A673 (cell line): ENCODE data around the gene PIP4K2C. TPM values are rescaled to one million over a fixed set of nuclear protein-coding genes. Genes with fewer than 3 reads are reported as not detected.

Experiments used
- BruUV-seq: library from RNA; stranded (reverse); fragments of 400-500 nt; replicated peaks from 2 replicates; lab custom pipeline; 2021; lab: Mats Ljungman, UMichigan
- CTCF ChIA-PET: fragments of 300-600 bp; sonication (Branson Sonifier 250); formaldehyde crosslinking; loops from one replicate; lab custom pipeline; 2022; ENCODE audit warnings: antibody characterized with exemption; lab: Charles Lee
- POLR2A ChIA-PET: fragments of 300-600 bp; sonication (Branson Sonifier 250); formaldehyde crosslinking; loops from one replicate; lab custom pipeline; 2022; ENCODE audit warnings: antibody characterized with exemption; ENCODE audit not compliant: low non-redundant PET; lab: Charles Lee
- DNase-seq: peaks from one replicate; pipeline ENCODE4 v3.0.0-alpha.2; 2015; ENCODE audit warnings: low spot score
- H3K27ac ChIP-seq: fragments of 200-600 bp; sonication (generic); 2 replicates; pipeline ENCODE4 v1.5.1; 2016; ENCODE audit warnings: mixed run types, low read depth, mild to moderate bottlenecking, mixed read lengths, antibody characterized with exemption, low read length; ENCODE audit not compliant: poor library complexity, severe bottlenecking
- H3K27me3 ChIP-seq: fragments of 200-600 bp; sonication (generic); replicated peaks from 2 replicates; pipeline ENCODE4 v1.6.1; 2017; ENCODE audit warnings: mixed run types, low read depth, mild to moderate bottlenecking, mixed read lengths, antibody characterized with exemption, low read length; ENCODE audit not compliant: insufficient read depth, poor library complexity
- H3K36me3 ChIP-seq: fragments of 200-600 bp; sonication (generic); 2 replicates; pipeline ENCODE4 v1.6.1; 2016; ENCODE audit warnings: mixed run types, mild to moderate bottlenecking, mixed read lengths, antibody characterized with exemption, low read length; ENCODE audit not compliant: insufficient read depth, poor library complexity, severe bottlenecking
- H3K4me1 ChIP-seq: fragments of 200-600 bp; sonication (generic); 2 replicates; pipeline ENCODE4 v1.6.1; 2017; ENCODE audit warnings: mixed run types, mild to moderate bottlenecking, mixed read lengths, antibody characterized with exemption, low read length; ENCODE audit not compliant: insufficient read depth, poor library complexity, severe bottlenecking
- H3K4me3 ChIP-seq: fragments of 200-600 bp; sonication (generic); 2 replicates; pipeline ENCODE4 v1.5.1; 2016; ENCODE audit warnings: low read depth, mixed run types, mild to moderate bottlenecking, mixed read lengths, low read length; ENCODE audit not compliant: poor library complexity, severe bottlenecking
- H3K9me3 ChIP-seq: fragments of 200-600 bp; sonication (generic); 2 replicates; pipeline ENCODE4 v1.6.1; 2016; ENCODE audit warnings: mixed run types, low read depth, mild to moderate bottlenecking, mixed read lengths, antibody characterized with exemption, low read length; ENCODE audit not compliant: poor library complexity, severe bottlenecking
- CTCF ChIP-seq: fragments of 300-800, 200-600 bp; sonication (generic); conservative IDR thresholded peaks from 2 replicates; pipeline ENCODE4 v1.5.1; 2017; ENCODE audit warnings: low read depth, mild to moderate bottlenecking, antibody characterized with exemption, low read length, moderate library complexity, mixed read lengths
- EZH2 ChIP-seq: fragments of 200-600 bp; sonication (generic); IDR thresholded peaks from 2 replicates; pipeline ENCODE4 v1.6.1; 2017; ENCODE audit warnings: borderline replicate concordance, low read depth, mild to moderate bottlenecking, mixed read lengths, antibody characterized with exemption, low read length; ENCODE audit not compliant: poor library complexity, severe bottlenecking
- intact Hi-C: fragments of 100-400 bp; cut with micrococcal nuclease; formaldehyde crosslinking; loops from one replicate; pipeline ENCODE4 v1.10.0; 2022; ENCODE audit not compliant: unreplicated experiment
- total RNA-seq: library from RNA; stranded (reverse); gene quantifications from 2 replicates; pipeline ENCODE4 v1.2.3, GENCODE V29; 2021

The PIP4K2C gene
- total RNA-seq, 1 experiment from 2014 or later: 34.9 TPM

DNA sequence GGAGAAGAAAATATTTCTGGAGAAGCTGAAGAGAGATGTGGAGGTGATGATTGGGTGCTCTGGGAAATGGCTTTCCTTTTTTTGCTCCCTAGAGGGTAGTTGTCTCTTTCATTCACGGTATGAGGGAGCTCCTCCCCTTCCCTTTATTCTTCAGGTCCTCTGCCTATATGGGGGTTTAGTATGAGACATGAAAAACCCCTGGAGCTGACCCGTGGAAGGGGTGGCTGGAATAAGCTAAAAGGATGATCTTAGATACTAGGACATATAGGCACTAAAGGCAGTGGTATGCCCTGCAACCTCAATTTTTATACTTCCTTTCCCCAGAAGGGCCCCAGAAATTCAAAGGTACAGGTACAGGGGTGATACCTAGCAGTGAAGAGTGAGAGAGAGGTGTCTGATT, 9.4 kb downstream of the PIP4K2C start:
- DNase-seq: no peak
- Histone ChIP-seq H3K27me3 (no peaks in the 10 kb centered on the region), H3K36me3 (peaks cover 3% of the 10 kb centered on the region), H3K4me1 (peaks cover 11% of the 10 kb centered on the region), H3K4me3 (no peak overlapping the region), H3K9me3 (no peaks in the 10 kb centered on the region), H3K27ac (no peak overlapping the region)
- intact Hi-C loops: no loop called here
- TF ChIP-seq CTCF (no peak), EZH2 (no peak)
- ChIA-PET POLR2A (no interaction called here), CTCF (interaction anchor here (0.5 kb wide), 1 partner anchor 17 kb away, joined by 3 read pairs; no protein-coding TSS in a partner anchor)
- BruUV-seq: no TSS peak

GRCh38 chr12:57602544-57602943, 11.6 kb downstream of the PIP4K2C start:
- Histone ChIP-seq H3K27me3 (no peaks in the 10 kb centered on the region), H3K4me1 (peaks cover 11% of the 10 kb centered on the region), H3K4me3 (no peak overlapping the region), H3K27ac (no peak overlapping the region), H3K9me3 (no peaks in the 10 kb centered on the region), H3K36me3 (peaks cover 3% of the 10 kb centered on the region)
- ChIA-PET CTCF (interaction anchor here (0.7 kb wide), 1 partner anchor 47 kb away, joined by 5 read pairs; no protein-coding TSS in a partner anchor), POLR2A (no interaction called here)
- TF ChIP-seq EZH2 (no peak), CTCF (no peak)
- DNase-seq: no peak
- intact Hi-C loops: no loop called here
- no TSS peak for BruUV-seq

DNA sequence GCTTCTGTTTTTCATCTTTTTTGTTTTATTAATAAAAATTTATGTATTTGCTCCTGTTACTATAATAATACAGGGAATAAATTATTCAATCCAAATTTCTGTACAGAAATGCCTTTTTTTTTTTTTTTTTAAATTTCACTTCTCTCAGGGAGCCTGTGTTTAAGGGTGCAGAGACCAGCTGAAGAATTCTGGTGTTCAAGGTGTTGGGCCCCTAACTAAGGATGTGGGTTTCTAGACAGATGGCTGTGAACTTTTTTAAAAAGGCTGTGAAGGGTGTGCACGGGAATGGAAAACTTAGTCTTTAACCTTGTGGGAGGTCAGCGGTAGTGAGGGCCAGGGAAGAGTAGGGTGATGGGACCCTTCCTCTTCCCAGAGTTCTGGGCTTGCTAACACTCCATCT, 12.3 kb downstream of the PIP4K2C start:
- no peak for TF ChIP-seq EZH2
- TF ChIP-seq CTCF: no peak
- H3K27ac ChIP-seq: no peak overlapping the region
- H3K9me3 ChIP-seq: no peaks in the 10 kb centered on the region
- H3K4me3 ChIP-seq: no peak overlapping the region
- ChIA-PET POLR2A (no interaction called here), CTCF (interaction anchor here (0.7 to 1.0 kb wide), 3 partner anchors 20 to 48 kb away, joined by 3 to 5 read pairs (median 3); no protein-coding TSS in a partner anchor)
- H3K27me3 ChIP-seq: no peaks in the 10 kb centered on the region
- peaks cover 11% of the 10 kb centered on the region for H3K4me1 ChIP-seq
- no TSS peak for BruUV-seq
- intact Hi-C loops: no loop called here
- no peak for DNase-seq
- H3K36me3 ChIP-seq: peaks cover 3% of the 10 kb centered on the region
